Measurements from ENCODE around the gene RRP7A. TPM values are rescaled to one million over a fixed set of nuclear protein-coding genes. Genes with fewer than 3 reads are reported as not detected.

RRP7A gene
- total RNA-seq, 2 donors from 2014 or later, result 63.8 to 98.0 TPM

- peaks cover 5% of the 10 kb centered on the region for H3K4me1 Mint-ChIP-seq
- no peak for DNase-seq
- peaks cover 20% of the 10 kb centered on the region for H3K36me3 Mint-ChIP-seq (ENCODE audit: low read depth)
- H3K9me3 Mint-ChIP-seq, result no peaks in the 10 kb centered on the region
- WGBS, 2 experiments (ENCODE audit: insufficient coverage in 1 of 2, insufficient read length in 1 of 2), result 81 to 86% methylated on average over 1 to 5 of the region's 5 CpGs
- TF ChIP-seq CTCF (conservative IDR thresholded peaks at IDR 0.05), result no peak
- H3K27ac Mint-ChIP-seq, result peak overlapping the region; percentile 45
- no peak overlapping the region for H3K27ac ChIP-seq (ENCODE audit: low read depth, low read length)
- no peaks in the 10 kb centered on the region for H3K27me3 Mint-ChIP-seq (ENCODE audit: insufficient read depth)
- H3K9ac ChIP-seq (ENCODE audit: extremely low read depth, low read length, poor library complexity, severe bottlenecking), result no peak overlapping the region
- no peak overlapping the region for H3K4me3 ChIP-seq (ENCODE audit: low read length)
- H3K9me3 ChIP-seq (ENCODE audit: control insufficient read depth, low read length), result no peaks in the 10 kb centered on the region
- H3K4me3 Mint-ChIP-seq, result no peak overlapping the region
- no peaks in the 10 kb centered on the region for H3K4me1 ChIP-seq (ENCODE audit: control insufficient read depth, insufficient read depth, low read length)
- H3K27me3 ChIP-seq (ENCODE audit: control insufficient read depth, insufficient read depth, low read length, poor library complexity, severe bottlenecking), result no peaks in the 10 kb centered on the region
- peaks cover 56% of the 10 kb centered on the region for H3K36me3 ChIP-seq (ENCODE audit: control insufficient read depth, insufficient read depth, low read length)
Measured at GRCh38 chr22:42561856-42562255, 42.3 kb upstream of the RRP7A start.

- 74 to 76% methylated on average over 5 to 7 of the region's 7 CpGs for WGBS, 2 experiments (ENCODE audit: insufficient coverage in 1 of 2, insufficient read length in 1 of 2)
- H3K27me3 Mint-ChIP-seq (ENCODE audit: insufficient read depth), result no peaks in the 10 kb centered on the region
- peaks cover 18% of the 10 kb centered on the region for H3K36me3 Mint-ChIP-seq (ENCODE audit: low read depth)
- peak; percentile 92 for TF ChIP-seq CTCF (conservative IDR thresholded peaks at IDR 0.05)
- Histone ChIP-seq H3K27ac (ENCODE audit: low read depth, low read length) (no peak overlapping the region), H3K4me3 (ENCODE audit: low read length) (no peak overlapping the region), H3K9me3 (ENCODE audit: control insufficient read depth, low read length) (no peaks in the 10 kb centered on the region), H3K9ac (ENCODE audit: extremely low read depth, low read length, poor library complexity, severe bottlenecking) (no peak overlapping the region), H3K4me1 (ENCODE audit: control insufficient read depth, insufficient read depth, low read length) (no peaks in the 10 kb centered on the region), H3K36me3 (ENCODE audit: control insufficient read depth, insufficient read depth, low read length) (peaks cover 50% of the 10 kb centered on the region), H3K27me3 (ENCODE audit: control insufficient read depth, insufficient read depth, low read length, poor library complexity, severe bottlenecking) (no peaks in the 10 kb centered on the region)
- no peak overlapping the region for H3K4me3 Mint-ChIP-seq
- peaks cover 5% of the 10 kb centered on the region for H3K4me1 Mint-ChIP-seq
- H3K9me3 Mint-ChIP-seq, result no peaks in the 10 kb centered on the region
- peak; percentile 83 for DNase-seq
- H3K27ac Mint-ChIP-seq, result no peak overlapping the region
Measured at GRCh38 chr22:42560781-42561180, 41.2 kb upstream of the RRP7A start.

GRCh38 chr22:42560381-42560780, 40.8 kb upstream of the RRP7A start:
- H3K27ac Mint-ChIP-seq, result peak overlapping the region; percentile 38

More at GRCh38 chr22:42560381-42560780, 40.8 kb upstream of the RRP7A start:
- Mint-ChIP-seq H3K36me3 (ENCODE audit: low read depth) (peaks cover 15% of the 10 kb centered on the region), H3K4me3 (no peak overlapping the region), H3K4me1 (peaks cover 5% of the 10 kb centered on the region), H3K27me3 (ENCODE audit: insufficient read depth) (no peaks in the 10 kb centered on the region), H3K9me3 (no peaks in the 10 kb centered on the region)
- no peak for DNase-seq
- TF ChIP-seq CTCF (conservative IDR thresholded peaks at IDR 0.05), result no peak
- no peaks in the 10 kb centered on the region for H3K9me3 ChIP-seq (ENCODE audit: control insufficient read depth, low read length)
- 94 to 95% methylated on average over 5 to 8 of the region's 8 CpGs for WGBS, 2 experiments (ENCODE audit: insufficient coverage in 1 of 2, insufficient read length in 1 of 2)
- H3K36me3 ChIP-seq (ENCODE audit: control insufficient read depth, insufficient read depth, low read length), result peaks cover 46% of the 10 kb centered on the region
- no peak overlapping the region for H3K9ac ChIP-seq (ENCODE audit: extremely low read depth, low read length, poor library complexity, severe bottlenecking)
- H3K4me1 ChIP-seq (ENCODE audit: control insufficient read depth, insufficient read depth, low read length), result no peaks in the 10 kb centered on the region
- H3K27me3 ChIP-seq (ENCODE audit: control insufficient read depth, insufficient read depth, low read length, poor library complexity, severe bottlenecking), result no peaks in the 10 kb centered on the region
- H3K4me3 ChIP-seq (ENCODE audit: low read length), result no peak overlapping the region
- H3K27ac ChIP-seq (ENCODE audit: low read depth, low read length), result no peak overlapping the region
